HG03135 (cell line): Measurements from ENCODE around the gene CACNA1G.

Source experiments
- ATAC-seq: cut with Tn5 transposase; IDR thresholded peaks from one replicate; pipeline ENCODE4 v1.9.1; 2021; ENCODE audit warnings: mild to moderate bottlenecking, moderate library complexity; ENCODE audit not compliant: unreplicated experiment

CACNA1G gene

DNA sequence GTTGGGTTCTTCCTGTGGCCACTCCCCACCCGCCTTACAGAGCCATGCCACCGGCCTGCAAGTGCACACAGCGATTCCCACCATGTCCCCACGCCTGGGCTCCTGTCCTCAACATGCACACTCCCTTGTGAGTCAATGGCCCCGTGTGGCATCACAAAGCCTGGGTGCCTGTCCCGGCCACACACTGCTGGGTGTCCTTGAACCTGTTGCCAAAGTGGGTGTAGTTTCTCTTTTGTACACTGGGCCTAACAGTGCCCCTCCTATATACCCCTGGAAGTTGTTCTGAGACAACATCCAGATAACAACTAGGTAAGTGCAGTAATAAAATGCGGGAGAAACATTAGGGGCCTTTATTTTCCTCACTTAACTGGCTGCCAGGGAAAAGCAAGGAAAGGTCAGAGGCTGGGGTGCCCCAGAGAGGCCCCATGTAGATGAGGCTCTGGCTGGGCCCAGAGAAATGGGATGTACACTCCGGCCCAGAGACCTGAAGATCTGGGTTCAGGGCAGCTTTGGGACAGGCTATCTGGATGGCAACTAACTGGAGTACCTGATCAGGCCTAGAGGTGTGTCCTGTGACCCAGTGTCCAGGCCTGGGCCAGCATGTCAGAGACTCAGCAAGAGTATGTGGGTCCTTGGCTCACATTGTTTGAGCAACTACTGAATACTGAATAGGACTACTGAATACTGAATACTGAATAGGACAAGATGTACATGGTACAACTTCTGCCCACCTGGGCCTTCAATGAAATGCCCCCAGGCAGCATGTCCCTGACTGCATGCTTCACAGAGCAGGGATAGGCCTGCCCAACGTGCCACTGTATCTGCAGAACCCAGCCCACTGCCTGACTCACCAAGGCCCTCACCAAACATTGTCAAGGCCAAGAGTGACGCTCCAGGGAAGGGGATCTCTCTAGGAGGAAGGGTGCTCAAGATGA, 82.5 kb downstream of the CACNA1G start:
- no peak for ATAC-seq

DNA sequence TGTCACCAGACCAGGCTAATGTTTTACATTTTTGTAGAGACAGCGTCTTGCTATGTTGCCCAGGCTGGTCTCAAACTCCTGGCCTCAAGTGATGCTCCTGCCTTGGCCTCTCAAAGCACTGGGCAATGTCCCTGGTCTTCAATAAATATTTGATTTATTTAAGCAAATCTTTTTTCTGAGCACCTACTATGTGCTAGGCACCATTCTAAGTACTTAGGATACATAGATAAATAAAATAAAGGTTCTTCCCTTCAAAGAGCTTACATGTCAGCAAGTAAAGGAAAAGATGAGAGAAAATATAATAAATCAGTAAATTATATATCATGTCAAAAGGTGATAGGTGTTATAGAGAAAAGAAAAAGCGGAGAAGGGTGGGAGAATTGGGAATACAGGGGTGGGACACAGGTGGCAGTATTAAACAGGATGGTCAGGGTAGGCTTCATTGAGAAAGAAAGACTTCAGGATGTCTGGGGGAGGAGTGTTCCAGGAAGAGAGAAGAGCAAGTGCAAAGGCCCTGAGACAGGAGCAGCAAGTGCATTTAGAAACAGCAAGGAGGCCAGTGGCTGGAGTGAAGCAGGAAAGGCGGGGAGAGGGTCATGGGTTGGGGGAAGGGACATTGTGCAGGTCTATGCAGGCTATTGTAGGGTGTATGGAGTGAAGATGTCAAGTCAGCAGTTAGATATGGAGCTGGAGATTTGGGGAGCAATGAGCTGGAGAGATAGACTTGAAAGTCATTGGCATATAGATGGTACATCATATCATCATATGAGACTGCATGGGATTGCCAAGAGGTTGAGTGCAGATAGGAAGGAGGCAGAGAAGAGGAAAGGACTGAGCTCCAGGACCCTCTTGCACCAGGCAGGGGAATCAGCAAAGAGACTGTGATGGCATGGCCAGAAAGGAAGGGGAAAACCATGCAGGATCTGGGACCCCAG, 85.5 kb downstream of the CACNA1G start:
- ATAC-seq = no peak

DNA sequence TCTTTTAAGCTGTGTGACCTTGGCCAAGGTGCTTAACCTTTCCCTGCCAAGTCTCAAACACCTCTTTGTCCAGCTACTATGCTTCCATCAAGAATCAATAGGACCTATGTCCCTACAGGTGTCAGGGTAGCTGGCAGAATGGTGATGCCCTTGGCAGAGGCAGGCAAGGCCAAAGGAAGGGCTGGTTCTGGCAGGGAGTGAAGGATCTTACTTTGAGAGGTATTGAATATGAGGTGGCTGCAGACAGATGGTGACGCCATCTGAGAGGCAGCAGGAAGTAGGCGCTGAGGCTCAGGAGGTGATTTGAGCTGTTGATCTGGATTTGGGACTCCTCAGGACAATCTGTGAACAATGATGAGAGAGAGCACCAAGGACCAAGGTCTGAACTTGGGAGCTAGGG, 86.7 kb downstream of the CACNA1G start:
- no peak for ATAC-seq

DNA sequence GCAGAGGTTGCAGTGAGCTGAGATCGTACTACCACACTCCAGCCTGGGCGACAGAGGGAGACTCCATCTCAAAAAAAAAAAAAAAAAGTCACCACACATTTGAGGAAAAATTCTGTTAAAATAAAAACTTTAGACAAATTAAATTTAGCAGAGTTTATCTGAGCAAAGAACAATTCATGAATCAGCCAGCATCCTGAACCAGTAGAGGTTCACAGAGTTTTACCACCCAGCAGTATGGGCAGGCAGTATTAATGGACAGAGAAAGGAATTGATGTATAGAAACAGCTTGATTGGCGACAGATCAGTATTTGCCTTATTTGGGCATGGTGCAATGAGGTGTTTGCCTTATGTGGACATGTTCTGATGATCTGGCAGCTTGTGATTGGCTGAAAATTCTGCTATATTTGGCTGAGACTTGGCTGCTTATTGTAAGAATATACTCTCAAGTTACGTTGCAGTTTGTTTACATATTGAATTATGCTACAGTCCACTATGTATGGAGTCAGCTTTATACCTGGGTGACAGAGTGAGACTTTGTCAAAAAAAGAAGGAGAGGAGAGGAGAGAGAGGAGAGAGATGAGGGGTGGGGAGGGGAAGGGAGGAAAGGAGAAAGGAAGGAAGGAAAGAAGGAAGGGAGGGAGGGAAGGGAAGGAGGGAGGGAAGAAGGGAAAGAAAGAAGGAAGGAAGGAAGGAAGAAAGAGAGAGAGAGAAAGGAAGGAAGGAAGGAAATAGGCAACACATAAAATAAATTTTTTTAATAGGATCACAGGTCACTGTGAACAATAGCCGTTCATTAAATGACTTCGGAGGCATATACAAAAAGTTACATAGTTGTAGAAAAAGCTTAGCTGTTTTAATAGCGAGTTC, 88.8 kb downstream of the CACNA1G start:
- no peak for ATAC-seq

DNA sequence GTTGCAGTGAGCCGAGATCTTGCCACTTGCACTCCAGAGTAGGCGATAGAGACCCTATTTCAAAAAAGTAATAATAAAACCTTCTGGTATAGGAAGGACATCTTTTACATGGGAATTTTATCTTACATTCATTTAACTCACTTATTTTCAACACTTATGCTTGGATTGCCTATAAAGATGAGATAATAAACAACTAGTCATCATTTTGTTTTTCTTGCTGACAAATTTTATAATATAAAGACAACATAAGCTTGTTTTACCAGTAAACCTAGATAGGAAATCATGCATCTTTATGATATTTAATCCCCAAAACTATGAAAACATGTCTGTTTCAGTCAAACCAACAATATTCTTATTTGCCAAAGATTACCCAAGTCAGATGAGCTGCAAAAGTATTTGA, 91.1 kb downstream of the CACNA1G start:
- ATAC-seq = no peak

DNA sequence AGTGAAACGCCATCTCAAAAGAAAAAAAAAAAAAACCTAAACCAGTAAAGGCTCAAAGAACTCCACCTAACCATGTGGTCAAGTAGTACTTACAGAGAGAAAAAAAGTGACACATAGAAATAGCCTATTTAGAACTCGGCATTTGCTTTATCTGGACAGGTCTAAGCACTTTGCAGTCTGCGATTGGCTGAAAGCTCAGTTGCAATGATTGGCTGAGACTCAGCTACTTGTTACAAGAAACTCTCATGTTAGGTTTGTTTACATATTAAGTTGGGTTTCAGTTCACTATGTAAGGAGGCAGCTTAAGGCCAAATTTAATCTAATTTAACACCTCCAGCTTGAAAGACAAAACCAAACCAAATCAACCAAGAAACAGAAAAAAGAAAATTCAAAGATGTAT, 93.2 kb downstream of the CACNA1G start:
- ATAC-seq = no peak

DNA sequence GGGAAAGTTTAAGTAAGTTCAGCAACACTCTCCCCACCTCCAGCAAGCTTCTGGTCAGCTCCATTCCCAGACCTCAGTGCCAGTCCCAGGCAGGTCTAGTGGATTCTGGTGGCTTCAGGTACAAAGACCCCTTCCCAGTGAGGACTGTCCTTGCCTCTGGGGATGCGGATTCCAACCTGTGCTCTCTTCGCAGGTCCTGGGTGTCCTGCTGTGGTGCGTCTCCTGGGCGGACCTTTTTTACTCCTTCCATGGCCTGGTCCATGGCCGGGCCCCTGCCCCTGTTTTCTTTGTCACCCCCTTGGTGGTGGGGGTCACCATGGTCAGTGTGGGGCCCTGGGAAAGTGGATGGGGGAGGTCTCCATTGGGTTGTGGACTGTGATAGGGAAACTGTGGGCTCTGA, 96.0 kb downstream of the CACNA1G start:
- ATAC-seq = no peak

DNA sequence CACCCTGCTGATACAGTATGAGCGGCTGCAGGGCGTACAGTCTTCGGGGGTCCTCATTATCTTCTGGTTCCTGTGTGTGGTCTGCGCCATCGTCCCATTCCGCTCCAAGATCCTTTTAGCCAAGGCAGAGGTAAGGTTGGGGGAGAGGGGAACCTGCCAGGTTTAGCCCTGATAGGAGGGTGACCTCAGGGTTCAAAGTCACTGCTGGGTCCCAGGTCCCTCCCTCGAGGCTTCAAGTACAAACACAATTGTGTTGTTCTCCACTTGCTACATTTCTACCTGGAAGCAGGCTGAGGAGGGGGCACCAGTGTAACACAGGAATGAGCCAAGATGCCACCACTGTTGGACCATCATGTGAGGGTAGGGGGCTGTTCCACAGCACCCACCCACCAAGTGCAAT, 96.5 kb downstream of the CACNA1G start:
- no peak for ATAC-seq

DNA sequence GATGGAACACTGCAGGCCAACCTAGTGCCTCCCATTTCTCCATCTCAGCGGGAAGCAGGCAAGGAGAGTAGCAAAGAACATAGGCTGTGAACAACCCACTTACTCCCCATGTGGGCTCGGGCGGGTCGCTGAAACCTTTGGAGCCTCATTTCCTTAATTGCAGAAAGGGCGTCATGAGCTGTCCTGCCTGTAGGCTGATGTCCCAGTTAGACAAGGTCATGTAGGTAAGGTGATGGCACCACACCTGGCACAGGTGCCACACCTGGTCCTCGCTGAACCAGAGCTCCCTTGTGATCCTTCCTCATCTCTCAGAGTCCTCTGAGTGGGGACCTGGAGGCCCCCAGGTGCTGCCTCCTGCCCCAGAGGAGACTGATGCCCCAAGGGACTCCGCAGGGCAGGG, 97.1 kb downstream of the CACNA1G start:
- ATAC-seq = no peak

DNA sequence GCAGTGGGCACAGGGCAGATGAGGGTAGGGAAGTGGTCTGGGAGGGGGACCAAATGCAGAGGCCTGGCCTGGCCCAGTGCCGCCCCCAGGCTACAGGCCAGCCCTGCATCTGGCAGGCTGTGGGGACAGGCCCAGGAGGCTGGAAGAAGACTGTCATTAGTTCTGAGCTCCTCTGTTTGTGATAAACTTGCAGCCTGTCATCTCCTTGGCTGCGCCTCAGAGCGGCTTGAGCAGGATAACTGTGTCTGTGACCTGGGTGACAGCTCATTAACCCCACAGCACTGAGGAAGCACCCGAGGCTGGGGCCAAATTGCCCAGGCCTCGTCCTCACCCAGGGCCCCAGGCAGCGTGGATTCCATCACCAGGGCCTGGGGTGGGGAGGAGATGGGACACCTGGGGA, 98.1 kb downstream of the CACNA1G start:
- no peak for ATAC-seq

DNA sequence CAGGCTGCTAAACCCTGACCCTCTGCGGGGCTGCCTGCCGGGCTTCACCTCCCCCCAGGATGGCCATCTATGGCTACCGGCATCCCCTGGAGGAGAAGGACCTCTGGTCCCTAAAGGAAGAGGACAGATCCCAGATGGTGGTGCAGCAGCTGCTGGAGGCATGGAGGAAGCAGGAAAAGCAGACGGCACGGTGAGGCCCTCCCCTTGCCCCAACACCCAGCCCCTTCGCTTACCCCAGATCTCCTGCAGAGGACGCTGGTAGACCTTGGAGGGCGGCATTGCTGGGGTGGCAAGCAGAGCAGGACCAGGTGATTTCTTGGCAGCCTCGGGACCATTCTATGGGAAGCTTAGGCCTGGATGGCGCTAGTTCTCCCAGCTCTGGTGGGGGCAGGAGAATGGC, 98.7 kb downstream of the CACNA1G start:
- ATAC-seq = no peak

DNA sequence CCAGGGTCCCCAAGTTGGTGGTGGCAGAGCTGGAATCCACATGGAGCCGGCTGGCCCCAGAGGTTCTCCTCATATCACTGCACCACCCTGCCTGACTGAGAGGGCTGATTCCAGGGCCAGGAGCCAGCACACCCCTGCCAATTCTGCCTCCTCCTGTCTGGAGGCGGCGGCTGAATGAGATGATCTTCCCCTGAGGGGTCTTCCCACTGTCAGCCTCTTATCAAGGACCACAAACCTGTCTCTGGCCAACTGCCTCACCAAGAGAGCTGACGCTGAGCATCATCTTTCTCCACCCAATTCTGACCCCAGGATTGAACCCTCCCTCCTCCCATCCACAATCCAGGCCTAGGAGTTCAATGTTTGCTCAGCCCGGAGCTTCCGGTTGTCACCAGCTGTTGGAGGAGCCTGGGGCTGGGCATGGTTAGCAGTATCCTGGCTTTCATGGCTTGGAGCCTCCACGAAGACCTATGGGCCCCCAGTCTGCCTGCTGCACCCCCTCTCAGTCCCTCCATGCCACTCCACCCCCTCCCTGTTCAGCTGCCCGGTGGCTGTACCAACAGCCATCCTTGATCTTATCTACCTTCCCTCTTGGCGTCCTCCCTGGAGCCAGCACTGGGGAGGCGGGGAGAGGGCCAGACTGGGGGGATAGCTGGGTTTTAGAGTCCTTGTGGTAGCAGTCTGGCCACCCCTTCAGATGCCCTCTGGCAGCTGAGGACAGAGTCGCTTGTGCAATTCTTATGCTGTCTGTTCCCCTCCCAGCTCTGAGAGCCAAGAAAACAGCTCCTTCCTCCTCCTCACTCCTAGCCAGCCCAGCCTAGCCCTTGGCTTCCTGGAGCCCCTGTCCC, 99.7 kb downstream of the CACNA1G start:
- no peak for ATAC-seq

DNA sequence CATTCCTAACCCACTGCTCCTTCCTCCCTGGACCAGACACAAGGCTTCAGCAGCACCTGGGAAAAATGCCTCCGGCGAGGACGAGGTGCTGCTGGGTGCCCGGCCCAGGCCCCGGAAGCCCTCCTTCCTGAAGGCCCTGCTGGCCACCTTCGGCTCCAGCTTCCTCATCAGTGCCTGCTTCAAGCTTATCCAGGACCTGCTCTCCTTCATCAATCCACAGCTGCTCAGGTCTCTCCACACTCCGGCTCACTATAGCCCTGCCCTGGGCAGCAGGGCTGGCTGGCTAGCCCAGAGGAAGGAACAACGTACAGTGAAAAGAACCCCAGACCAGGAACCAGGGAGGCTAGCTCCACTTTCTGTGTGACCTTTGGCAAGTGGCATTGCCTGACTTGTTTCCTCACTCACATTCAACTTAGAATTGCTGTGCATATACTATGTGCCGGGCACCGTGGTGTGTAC, 100.4 kb downstream of the CACNA1G start:
- no peak for ATAC-seq

DNA sequence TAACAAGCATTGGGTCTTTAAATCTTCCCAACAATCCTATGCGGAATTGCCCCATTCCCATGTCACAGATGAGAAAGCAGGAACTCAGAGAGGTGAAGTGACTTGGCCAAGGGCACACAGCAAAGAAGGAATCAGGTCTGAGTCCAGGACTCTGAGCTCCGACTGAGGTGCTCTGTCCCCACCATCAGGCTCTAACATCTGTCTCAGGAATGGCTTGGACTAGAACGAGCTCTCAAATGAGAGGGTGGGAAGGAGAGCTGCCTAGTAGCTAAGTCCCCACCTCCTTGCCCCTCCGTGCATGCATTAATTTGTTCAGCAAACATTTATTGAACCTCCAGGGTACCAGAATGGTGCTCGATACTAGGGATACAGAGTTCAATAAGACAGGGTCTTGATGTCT, 100.8 kb downstream of the CACNA1G start:
- ATAC-seq = no peak

DNA sequence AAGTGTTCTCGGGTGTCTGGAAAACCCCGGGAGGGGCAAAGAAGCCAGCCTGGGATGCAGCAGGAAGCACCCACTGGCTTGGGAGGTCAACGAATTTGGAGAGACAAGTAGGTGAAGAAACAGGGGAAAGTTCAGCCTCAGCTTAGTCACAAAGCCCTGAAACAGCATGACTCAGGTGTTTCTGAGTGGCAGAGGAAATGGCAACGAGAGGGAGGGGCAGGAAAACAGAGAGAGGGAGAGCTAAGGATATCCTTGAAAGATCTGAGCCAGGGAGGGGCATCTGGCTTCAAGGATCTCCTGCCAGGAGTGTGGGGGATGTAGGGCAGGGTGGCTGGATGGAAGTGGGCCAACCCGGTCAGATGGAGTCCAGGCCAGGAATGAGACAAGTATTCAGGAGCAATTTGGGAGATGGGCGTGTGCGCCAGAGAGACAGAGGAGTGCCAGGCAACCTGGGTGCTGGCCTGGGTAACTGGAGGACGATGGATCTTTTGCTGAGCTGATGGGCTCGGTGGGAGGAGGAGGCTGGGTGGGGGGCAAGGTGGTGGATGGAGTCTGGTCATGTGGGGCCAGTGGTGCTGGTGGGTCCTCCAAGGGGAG, 101.4 kb downstream of the CACNA1G start:
- no peak for ATAC-seq

DNA sequence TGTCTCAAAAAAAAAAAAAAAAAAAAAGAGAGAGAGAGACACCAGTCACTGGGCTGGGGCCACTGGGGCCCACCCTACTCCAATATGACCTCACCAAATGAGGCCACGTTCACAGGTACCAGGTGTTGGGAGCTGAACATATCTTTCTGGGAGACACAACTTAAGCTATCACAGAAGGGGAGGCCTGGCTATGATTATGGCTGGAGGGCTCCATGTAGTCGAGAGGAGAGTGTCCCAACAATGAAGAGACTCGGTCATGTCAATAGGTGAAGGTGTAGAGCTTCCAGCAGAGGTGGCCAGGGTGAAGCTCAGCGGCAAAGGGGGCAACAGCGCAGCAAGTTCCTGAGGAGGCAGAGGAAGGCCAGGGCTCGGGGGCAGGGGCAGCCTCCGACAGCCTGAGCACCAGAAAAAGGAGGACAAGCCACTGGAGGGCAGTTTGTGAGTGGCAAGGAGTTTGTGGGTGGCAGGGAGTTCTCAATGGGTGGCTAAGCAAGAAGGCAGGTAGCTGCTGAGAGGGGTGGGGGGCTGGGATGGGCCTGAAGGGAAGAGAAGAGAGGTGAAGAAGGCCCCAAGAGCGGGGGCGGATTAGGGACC, 102.2 kb downstream of the CACNA1G start:
- ATAC-seq = no peak

DNA sequence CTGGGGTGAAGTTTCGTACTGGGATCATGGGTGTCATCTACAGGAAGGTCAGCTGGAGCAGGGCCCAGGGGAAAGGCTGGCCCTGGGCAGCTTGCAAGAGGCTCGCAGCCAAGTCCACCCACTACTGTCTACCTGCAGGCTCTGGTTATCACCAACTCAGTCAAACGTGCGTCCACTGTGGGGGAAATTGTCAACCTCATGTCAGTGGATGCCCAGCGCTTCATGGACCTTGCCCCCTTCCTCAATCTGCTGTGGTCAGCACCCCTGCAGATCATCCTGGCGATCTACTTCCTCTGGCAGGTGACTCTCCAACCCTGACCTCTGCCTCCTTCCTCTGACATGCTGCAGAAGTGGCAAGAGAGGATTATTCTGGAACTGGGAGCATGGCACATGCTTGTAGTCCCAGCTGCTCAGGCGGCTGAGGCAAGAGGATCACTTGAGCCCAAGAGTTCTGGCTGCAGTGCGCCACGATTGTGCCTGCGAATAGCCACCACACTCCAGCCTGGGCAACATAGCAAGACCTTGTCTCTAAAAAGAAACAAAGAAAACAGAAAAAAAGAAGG, 103.4 kb downstream of the CACNA1G start:
- ATAC-seq = no peak

DNA sequence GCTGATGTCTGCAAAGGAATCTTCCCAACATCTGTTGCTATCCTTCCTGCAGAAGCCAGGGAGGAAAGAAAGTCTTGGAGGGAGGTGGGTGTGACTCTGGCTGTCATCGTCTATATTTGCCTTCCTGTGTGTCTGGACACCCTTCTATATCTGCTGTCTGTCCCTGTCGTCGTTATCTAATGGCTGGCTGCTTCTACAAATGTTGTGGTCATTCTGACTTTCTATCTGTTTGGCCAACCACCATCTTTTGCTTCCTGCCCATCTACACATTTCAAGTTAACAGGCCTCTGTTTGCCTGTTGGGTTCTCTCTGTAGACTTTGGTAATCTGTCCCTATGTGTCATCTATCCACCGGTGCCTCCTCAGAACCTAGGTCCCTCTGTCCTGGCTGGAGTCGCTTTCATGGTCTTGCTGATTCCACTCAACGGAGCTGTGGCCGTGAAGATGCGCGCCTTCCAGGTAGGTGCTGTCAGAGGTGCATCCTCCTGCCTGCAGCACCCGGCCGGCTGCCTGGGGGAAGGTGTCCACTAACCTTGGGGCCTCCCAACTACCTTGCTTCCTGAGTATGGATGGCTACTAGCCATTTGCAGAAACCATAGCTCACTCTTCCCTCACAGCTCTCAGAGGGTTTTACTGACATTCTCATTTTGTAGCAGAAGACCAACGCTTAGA, 104.4 kb downstream of the CACNA1G start:
- no peak for ATAC-seq
